Omental fat pad (tissue), 4 donors: ENCODE measurements around the gene HEPH. TPM values are rescaled to one million over a fixed set of nuclear protein-coding genes. Genes with fewer than 3 reads are reported as not detected.
"Not testable (repeated sequence)": the region's sequence is repeated elsewhere in the genome, so short reads cannot be mapped to it uniquely, and the experiment has no call there.

Experiments
- ATAC-seq: fragments of 150-250 bp; one replicate; pipeline ENCODE4 v1.9.1; 2016; ENCODE audit warnings: mild to moderate bottlenecking, moderate library complexity; ENCODE audit not compliant: low FRiP score
- DNase-seq: peaks from one replicate; pipeline ENCODE4 v3.0.0-alpha.2; 2019; ENCODE audit warnings: low spot score
- total RNA-seq, 4 donors: library from RNA; depleted of rRNA; stranded (reverse); fragments of >200 nt; gene quantifications; one replicate each; pipeline ENCODE4 v1.1.0, GENCODE V29; 2016
- TF ChIP-seq, protein P1 (sequence below), 3 donors: fragments of 450-650 bp; IDR thresholded peaks; one replicate each; pipeline ENCODE4 v1.5.1; 2016 to 2017; ENCODE audit warnings: antibody characterized with exemption in 3 of 3, mild to moderate bottlenecking in 3 of 3, moderate library complexity in 2 of 3

Gene HEPH
- total RNA-seq, 4 donors from 2014 or later: 2.8 to 5.5 (median 4.5) TPM

DNA sequence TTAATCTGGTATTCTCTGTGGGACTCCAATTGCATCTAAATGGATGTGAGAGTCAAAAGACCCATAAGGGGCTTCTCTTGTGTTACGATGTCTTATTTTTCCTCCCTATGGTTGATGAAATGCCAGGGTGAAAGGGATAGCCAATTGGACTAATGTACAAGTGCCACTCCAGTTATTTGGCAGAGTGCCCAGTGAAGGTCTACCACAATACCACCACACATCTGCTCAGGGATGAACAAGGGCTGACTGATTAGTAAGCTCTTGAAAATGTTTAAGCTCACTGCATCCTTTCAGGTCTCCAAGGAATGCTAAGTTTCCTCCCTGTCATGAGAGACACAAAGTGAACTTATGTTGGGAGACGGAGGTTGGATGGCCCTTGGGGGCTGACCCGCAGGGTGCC lies 57.8 kb downstream of the HEPH start:
- ATAC-seq (no peak), DNase-seq (no peak)
- TF ChIP-seq, protein P1, sequence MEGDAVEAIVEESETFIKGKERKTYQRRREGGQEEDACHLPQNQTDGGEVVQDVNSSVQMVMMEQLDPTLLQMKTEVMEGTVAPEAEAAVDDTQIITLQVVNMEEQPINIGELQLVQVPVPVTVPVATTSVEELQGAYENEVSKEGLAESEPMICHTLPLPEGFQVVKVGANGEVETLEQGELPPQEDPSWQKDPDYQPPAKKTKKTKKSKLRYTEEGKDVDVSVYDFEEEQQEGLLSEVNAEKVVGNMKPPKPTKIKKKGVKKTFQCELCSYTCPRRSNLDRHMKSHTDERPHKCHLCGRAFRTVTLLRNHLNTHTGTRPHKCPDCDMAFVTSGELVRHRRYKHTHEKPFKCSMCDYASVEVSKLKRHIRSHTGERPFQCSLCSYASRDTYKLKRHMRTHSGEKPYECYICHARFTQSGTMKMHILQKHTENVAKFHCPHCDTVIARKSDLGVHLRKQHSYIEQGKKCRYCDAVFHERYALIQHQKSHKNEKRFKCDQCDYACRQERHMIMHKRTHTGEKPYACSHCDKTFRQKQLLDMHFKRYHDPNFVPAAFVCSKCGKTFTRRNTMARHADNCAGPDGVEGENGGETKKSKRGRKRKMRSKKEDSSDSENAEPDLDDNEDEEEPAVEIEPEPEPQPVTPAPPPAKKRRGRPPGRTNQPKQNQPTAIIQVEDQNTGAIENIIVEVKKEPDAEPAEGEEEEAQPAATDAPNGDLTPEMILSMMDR (IDR thresholded peaks at IDR 0.05): no peak

DNA sequence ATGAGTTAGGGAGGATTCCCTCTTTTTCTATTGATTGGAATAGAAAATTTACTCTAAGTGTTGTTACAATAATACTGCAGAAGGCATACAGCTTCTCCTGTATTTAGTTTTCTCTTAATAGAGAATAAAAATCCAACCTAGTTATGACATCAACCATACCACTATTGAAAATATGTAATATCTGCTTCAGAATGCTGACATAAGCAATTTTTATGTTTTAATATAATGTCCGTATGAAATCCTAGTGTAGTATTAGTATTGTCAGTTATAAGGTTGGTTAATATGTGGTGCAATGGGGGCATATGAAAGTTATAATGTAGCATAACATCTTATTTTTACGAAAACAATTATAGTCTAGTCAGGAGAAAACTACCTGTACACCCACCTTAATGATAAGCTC lies 68.2 kb downstream of the HEPH start:
- ATAC-seq: no peak
- TF ChIP-seq, protein P1 (IDR thresholded peaks at IDR 0.05): no peak

DNA sequence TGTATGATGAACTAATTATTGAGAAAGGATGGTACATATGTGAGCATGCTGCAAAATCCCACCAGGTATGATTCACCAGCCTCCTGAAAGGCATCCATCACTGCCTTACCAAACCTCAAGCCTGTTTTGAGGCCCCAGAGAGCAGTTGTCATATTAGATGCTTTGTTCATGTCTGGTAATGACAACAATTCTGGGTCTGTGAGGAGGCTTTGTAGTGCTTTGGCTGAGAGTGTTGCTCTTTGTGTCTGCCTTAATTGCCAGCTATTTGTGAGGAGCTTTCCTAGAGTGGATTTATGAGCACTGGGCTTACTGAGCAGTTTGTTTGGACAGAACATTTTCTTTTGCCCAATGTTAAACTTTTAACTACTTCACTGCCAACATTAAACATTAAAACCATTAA lies 69.2 kb downstream of the HEPH start:
- TF ChIP-seq, protein P1 (IDR thresholded peaks at IDR 0.05): no peak
- no peak for DNase-seq
- no peak for ATAC-seq

More for the DNA sequence above, 68.2 kb downstream of the HEPH start:
- no peak for DNase-seq

DNA sequence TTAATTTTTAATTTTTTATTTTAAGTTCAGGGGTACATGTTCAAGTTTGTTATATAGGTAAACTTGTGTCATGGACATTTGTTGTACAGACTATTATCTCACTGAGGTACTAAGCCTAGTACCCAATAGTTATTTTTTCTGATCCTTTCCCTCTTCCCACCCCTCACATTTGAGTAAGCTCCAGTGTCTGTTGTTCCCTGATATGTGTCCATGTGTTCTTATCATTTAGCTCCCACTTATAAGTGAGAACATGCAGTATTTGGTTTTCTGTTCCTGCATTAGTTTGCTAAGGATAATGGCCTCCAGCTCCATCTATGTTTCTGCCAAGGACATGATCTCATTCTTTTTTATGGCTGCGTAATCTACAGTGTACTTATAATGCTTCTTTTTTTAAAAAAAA lies 69.9 kb downstream of the HEPH start:
- DNase-seq, ATAC-seq: not testable (repeated sequence)

DNA sequence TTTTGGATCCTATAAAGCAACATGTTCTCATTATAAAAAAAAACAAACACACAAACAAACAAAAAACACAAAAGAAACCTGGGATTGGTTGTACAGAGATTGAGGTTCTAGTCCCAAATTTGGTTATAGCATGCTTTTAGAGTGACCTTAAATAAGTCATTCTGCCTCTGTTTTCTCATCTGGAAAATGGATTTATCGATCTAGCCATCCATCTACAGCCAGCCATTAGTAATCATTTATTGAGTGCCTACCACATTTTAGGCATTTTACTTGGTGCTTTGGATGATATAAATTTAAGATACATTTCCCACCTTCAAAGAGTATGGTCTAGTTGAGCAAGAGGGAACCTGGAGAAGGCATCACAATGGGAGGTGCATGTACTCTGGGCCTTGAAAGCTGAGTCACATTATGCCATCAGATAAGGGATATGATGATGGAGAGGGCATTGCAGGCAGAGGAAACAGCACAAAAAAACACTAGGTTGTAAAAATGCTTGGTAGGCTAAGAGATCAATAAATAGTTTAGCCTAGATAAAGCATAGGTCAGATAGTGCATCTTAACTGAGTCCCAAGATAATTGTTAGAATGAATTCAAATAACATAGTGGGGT lies 91.4 kb downstream of the HEPH start:
- TF ChIP-seq, protein P1 (IDR thresholded peaks at IDR 0.05): no peak
- no peak for DNase-seq
- ATAC-seq: no peak

DNA sequence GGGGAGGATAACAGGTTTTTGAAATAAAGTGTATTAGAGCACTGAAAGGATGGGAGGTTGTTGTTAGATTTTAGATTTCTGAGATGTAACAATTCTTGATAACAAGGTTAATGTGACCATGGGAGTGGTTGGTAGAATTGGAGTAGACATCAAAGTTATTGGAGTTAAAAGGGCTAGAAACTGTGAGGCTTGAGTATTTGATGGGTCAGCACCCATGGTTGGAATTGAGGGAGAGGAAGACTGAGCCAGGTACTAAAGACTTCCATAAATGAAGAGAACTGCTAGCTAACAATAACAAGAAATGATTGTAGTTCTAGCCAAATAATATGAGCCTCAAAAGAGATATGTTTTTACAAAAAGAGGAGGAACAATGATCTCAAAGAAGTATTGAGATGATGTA lies 98.8 kb downstream of the HEPH start:
- TF ChIP-seq, protein P1 (IDR thresholded peaks at IDR 0.05): no peak

More for the DNA sequence above, 98.8 kb downstream of the HEPH start:
- ATAC-seq (no peak), DNase-seq (no peak)

Other genes starting within 250 kb of the HEPH start
- gene VSIG4, start 124.2 kb upstream of the HEPH start, total RNA-seq: 100 to 1,000 TPM; 269 to 755 (median 401) TPM